ENCODE measurements around the gene IFRD1. TPM values are rescaled to one million over a fixed set of nuclear protein-coding genes. Genes with fewer than 3 reads are reported as not detected.
"Not testable (repeated sequence)": the region's sequence is repeated elsewhere in the genome, so short reads cannot be mapped to it uniquely, and the experiment has no call there.

Gene IFRD1
- total and polyA plus RNA-seq, 8 donors, result 19.9 to 137 (median 44.0) TPM

DNA sequence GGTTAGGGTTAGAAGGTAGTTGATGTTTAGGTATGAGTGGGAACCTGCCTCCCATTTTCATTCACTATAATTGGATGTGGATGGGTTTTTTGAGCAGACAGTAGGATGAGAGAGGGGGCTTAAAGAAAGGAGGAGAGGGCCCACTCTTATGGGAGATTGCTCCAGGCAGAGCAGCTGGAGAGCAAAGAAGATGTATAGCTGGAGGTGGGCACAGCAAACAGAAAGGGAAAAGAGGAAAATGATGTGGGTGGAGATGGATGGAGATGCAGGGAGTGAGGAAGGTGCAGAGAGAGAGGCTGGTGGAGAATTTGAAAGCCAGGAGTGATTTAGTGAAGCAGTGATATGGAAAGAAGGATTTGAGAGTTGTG, 60.5 kb downstream of the IFRD1 start:
- Histone ChIP-seq H3K9me3 (no peaks in the 10 kb centered on the region), H3K4me3 (no peak overlapping the region), H3K27me3 (no peaks in the 10 kb centered on the region), H3K36me3 (no peaks in the 10 kb centered on the region), H3K4me1 (no peaks in the 10 kb centered on the region), H3K27ac (no peak overlapping the region)
- DNase-seq, result no peak
- intact Hi-C loops (cut with DNase I; ENCODE audit: low total_unique reads), result no loop called here
- TF ChIP-seq POLR2AphosphoS5 (IDR thresholded peaks at IDR 0.05) (no peak), POLR2A (IDR thresholded peaks at IDR 0.05) (no peak), EP300 (IDR thresholded peaks at IDR 0.05) (no peak)
- TF ChIP-seq, protein P1, sequence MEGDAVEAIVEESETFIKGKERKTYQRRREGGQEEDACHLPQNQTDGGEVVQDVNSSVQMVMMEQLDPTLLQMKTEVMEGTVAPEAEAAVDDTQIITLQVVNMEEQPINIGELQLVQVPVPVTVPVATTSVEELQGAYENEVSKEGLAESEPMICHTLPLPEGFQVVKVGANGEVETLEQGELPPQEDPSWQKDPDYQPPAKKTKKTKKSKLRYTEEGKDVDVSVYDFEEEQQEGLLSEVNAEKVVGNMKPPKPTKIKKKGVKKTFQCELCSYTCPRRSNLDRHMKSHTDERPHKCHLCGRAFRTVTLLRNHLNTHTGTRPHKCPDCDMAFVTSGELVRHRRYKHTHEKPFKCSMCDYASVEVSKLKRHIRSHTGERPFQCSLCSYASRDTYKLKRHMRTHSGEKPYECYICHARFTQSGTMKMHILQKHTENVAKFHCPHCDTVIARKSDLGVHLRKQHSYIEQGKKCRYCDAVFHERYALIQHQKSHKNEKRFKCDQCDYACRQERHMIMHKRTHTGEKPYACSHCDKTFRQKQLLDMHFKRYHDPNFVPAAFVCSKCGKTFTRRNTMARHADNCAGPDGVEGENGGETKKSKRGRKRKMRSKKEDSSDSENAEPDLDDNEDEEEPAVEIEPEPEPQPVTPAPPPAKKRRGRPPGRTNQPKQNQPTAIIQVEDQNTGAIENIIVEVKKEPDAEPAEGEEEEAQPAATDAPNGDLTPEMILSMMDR (IDR thresholded peaks at IDR 0.05), result no peak

DNA sequence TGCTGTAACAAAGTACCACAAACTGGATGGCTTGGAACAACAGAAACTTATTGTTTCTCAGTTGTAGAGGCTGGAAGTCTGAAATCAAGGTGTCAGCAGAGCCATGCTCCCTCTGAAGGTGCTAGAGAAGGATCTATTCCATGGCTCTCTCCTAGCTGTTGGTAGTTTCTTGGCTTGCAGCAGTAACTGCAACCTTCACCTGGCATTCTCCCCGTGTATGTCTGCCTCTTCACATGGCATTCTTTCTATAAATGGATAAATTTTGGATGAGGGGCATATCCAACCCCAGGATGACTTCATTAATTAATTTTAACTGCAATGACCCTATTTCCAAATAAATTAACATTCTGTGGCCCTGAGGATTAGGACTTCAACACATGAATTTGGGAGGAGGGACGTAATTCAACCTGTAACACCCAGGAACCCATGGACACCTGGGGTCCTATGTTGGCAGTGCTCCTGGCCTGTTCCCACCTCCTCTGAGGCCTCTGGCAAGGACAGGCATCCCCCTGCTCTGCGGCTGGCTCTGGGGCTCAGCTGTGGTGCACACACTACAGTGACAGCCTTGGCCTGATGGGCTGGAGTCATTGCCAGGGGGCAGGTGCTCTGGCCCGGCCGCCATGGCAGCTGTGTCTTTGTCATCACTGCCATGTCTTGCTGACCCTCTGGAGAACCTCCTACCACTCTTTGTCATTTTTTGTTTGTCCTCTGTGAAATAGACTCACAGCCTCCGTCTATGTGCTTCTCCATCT, 61.4 kb downstream of the IFRD1 start:
- intact Hi-C loops (cut with DNase I; ENCODE audit: low total_unique reads), result no loop called here
- TF ChIP-seq, protein P1 (IDR thresholded peaks at IDR 0.05), result no peak
- TF ChIP-seq POLR2A (IDR thresholded peaks at IDR 0.05) (no peak), POLR2AphosphoS5 (IDR thresholded peaks at IDR 0.05) (no peak), EP300 (IDR thresholded peaks at IDR 0.05) (no peak)
- H3K27ac ChIP-seq, result no peak overlapping the region
- H3K36me3 ChIP-seq, result no peaks in the 10 kb centered on the region
- no peaks in the 10 kb centered on the region for H3K27me3 ChIP-seq
- no peak for DNase-seq
- H3K4me1 ChIP-seq, result no peaks in the 10 kb centered on the region
- WGBS, 5 donors, result 85 to 93% (median 91%) methylated on average over 6 of the region's 6 CpGs
- H3K9me3 ChIP-seq, result no peaks in the 10 kb centered on the region
- no peak overlapping the region for H3K4me3 ChIP-seq

DNA sequence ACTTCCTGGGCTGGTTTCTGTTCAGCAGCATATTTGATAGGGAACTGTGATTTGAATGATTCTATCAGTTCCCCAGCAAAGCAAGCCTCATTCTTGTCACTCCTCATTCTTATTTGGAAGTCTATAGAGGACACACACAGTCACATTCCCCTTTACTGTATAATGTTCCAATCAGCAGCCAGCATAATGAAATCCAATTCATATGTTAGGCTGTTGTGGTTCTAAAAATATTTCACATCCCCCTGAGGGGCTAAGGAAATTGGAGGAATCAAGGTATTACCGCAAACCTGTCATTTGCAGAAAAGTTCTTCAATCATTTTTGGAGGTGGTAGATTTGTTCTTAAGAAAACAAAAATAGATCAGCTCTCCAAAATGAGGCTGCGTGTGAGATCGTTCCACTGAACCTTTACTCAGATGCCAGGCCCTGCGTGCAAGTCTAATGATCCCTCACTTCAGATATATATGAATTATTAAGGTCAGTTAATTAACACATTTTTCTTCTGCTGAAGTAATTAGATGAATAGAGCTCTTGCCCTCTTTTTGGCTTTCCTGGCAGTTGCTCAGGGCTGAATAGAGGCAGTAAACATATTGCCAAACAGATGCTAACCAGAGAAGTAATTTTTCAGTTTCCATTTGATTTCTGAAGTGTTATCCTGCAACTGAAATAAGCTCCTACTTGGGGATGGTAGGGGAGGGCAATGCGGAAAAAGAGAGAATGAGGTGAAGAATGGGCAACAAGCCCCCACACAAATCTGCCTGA, 62.4 kb downstream of the IFRD1 start:
- Histone ChIP-seq H3K27me3 (no peaks in the 10 kb centered on the region), H3K4me3 (no peak overlapping the region), H3K9me3 (no peaks in the 10 kb centered on the region), H3K4me1 (no peaks in the 10 kb centered on the region), H3K27ac (no peak overlapping the region), H3K36me3 (no peaks in the 10 kb centered on the region)
- DNase-seq, result no peak
- intact Hi-C loops (cut with DNase I; ENCODE audit: low total_unique reads), result no loop called here
- TF ChIP-seq POLR2A (IDR thresholded peaks at IDR 0.05), result no peak
- TF ChIP-seq POLR2AphosphoS5 (IDR thresholded peaks at IDR 0.05), result no peak
- no peak for TF ChIP-seq EP300 (IDR thresholded peaks at IDR 0.05)
- TF ChIP-seq, protein P1 (IDR thresholded peaks at IDR 0.05), result no peak
- WGBS, 5 donors, result 86 to 96% (median 89%) methylated on average over 5 of the region's 5 CpGs

- Histone ChIP-seq H3K27me3 (no peaks in the 10 kb centered on the region), H3K9me3 (no peaks in the 10 kb centered on the region), H3K4me3 (no peak overlapping the region), H3K36me3 (no peaks in the 10 kb centered on the region), H3K4me1 (no peaks in the 10 kb centered on the region), H3K27ac (no peak overlapping the region)
- intact Hi-C loops (cut with DNase I; ENCODE audit: low total_unique reads), result no loop called here
- no peak for TF ChIP-seq EP300 (IDR thresholded peaks at IDR 0.05)
- no peak for TF ChIP-seq POLR2A (IDR thresholded peaks at IDR 0.05)
- TF ChIP-seq, protein P1 (IDR thresholded peaks at IDR 0.05), result no peak
- no peak for TF ChIP-seq POLR2AphosphoS5 (IDR thresholded peaks at IDR 0.05)
- WGBS, 5 donors, result 87 to 95% (median 91%) methylated on average over 5 of the region's 5 CpGs
- DNase-seq, result no peak
These were observed 65.7 kb downstream of the IFRD1 start for GRCh38 chr7:112515989-112516388.

- H3K4me1 ChIP-seq; H3K27me3 ChIP-seq; H3K27ac ChIP-seq; H3K9me3 ChIP-seq; DNase-seq; H3K36me3 ChIP-seq; intact Hi-C loops (cut with DNase I; ENCODE audit: low total_unique reads); H3K4me3 ChIP-seq: not testable (repeated sequence)
- WGBS, 5 donors, result 83 to 90% (median 86%) methylated on average over 5 of the region's 5 CpGs
These were observed 66.2 kb downstream of the IFRD1 start for GRCh38 chr7:112516418-112516817.

All from stomach (tissue), 9 donors.